HG03342 (cell line): Measurements from ENCODE around the gene LRRC49.

Experiments used
- ATAC-seq: cut with Tn5 transposase; IDR thresholded peaks from one replicate; pipeline ENCODE4 v1.9.1; 2021; ENCODE audit warnings: mild to moderate bottlenecking, moderate library complexity; ENCODE audit not compliant: unreplicated experiment

The LRRC49 gene

DNA sequence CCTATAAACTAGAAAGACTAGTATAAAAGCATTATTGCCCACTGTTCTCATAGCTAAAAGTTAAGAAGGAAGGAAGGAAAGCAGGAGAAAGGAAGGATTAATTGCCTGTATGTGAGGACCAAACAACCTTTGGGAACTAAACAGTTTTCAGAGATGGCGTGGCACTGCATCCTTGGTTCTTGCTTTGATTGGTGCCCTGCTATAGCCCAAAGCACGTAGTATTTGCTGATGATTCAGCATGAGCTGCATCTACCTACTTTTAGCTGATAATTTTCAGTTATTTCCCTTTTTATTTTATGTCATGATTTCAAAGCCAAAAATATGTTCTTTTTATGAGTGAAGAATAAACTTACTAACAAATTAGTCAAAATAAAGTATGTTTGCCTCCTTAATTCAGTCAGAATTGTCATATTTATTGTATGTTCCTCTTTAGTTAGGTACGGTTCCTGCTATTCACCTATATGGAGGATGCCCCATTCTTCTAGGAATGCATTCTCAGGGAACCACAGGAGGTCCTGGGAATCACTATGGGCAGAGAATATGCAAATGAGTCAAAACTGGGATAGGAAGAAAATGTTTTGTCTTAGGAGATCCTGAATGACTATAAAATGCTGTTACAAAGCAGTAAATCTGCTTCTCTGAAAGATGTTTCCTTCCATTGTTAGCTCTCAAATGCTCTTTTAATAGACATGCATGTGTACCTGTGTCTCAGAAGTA lies 157.2 kb downstream of the LRRC49 start:
- ATAC-seq: no peak

DNA sequence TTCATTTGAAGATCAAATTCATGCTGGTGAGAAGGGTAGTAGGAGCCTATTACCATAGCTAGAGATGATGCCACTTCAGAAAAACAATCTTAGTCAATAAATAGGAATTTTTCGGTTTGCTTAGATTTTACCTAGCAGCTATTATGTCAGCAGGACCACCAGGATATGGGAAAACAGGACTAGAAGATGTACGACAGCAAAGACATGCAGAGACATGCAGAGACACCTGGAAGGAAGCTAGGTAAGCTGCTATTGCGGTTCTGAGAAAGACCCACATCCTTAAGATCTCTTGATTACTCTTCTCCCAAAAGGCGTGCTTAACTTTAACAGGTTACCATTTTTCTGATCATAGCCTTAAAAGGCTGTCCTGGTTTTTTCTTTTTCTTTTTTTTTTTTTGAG lies 157.8 kb downstream of the LRRC49 start:
- ATAC-seq: no peak

DNA sequence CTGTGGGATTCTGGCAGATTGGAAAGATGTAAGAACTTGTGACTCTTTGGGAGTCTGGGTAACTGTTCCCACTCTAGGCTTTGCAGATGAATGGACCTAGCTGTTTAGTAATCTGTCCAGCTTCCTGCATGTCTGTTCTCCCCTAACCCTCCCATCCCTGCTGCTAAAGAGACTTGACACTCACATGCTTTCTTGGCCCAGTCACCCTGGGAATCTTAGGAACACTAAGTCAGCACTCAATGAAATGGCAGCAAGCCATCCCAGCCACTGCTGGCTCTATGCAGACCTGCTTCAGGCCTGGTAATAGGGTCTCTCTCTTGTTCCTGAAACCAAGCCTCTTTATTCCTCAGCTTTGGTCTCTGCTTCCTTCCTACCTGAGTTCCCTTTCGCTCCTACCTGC lies 158.9 kb downstream of the LRRC49 start:
- ATAC-seq: no peak

DNA sequence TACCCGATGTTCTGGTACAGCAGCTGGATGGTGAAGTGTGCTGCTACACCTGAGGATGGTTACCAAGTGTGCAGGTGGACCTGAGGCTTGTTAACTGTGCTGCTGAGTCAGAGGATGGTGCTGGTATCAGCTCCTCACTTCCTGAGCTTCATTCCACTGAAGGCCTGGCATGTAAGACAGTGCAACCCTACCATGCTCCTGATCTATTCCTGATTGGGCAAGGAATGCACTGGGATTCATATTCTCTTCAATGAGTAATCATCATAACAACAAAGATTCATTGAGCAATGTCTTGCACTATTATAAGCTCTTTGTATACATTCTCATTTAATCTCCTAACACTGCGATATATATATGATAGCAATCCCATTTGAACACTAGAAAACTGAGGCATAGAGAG lies 159.7 kb downstream of the LRRC49 start:
- no peak for ATAC-seq

DNA sequence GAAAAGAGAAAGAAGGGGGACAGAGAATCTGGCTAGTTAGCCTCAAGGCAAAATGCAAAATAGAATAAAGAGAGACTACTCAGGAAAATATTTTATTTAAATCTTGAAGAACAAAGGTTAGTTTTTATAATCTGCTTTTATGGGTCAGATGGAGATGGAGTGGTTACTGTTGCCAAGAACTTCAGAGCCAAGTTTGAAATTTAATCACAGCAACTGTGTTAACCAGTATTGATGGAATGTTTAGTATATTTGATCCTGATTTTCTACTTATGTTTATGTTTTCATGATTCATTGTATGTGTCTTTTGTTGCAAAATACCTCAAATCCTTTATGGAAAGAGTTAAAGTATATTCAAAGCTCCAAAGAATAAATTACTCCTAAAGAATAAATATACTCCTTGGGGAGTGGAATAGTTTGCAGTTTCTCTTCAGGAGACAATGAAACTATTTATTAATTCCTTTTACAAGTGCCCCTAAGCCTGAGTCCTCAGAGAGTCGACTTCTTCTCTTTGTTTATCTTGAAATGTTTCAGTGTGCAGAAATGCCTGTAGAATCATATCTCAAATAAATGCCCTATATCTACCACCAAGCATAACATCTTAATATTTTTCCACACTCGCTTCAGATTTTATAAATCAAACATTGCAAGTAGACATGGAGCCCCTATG lies 161.8 kb downstream of the LRRC49 start:
- no peak for ATAC-seq

DNA sequence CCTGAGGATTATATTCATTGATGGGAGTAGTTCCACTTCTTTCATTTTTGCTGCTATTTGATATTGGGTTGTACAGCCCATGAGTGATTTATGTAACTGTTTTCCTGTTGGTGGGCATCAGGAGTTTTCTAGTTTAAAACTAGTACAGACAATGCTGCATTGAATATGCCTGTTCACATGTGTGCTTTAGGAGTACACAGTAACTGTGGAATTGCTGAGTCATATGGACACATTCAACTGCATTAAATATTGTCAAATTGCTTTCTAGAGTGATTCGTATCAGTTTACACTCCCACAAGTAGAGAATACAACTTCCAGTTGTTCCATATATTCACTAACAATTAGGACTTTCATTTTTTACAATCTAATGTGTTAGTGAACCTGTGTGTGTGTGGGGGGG lies 162.8 kb downstream of the LRRC49 start:
- no peak for ATAC-seq

DNA sequence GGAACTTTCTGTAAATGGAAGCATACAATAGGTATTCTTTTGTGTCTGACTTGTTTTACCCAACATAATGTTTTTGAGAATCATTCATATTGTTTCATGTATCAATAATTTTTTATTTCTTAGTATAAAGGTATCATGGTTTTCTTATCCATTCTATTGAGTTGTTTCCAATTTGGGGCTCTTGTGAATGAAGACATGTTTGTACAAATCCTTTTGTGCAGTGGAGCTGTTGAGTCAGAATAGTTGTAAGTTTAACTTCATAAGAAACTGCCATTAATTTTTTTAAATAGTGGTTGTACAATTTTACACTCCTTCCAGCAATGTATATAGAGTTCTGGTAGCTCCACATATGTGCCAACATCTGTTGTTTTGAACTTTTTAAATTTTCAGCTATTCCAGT lies 163.5 kb downstream of the LRRC49 start:
- ATAC-seq: no peak

DNA sequence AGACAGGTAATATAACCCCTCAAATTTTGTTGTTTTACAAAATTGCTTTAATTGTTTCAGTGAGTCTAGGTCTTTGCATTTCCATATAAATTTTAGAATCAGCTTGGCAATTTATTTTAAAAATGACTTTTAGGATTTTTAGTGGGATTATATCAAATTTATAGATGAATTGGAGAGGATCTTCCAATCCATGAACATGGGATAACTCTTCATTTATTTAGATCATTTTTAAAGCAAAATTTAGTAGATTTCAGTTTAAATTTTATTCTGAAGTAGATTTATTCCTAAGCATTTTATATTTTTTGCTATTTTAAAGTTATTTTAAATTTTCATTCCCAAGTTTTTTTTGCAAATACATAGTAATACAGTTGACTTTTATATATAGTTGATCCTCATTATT lies 164.5 kb downstream of the LRRC49 start:
- no peak for ATAC-seq

DNA sequence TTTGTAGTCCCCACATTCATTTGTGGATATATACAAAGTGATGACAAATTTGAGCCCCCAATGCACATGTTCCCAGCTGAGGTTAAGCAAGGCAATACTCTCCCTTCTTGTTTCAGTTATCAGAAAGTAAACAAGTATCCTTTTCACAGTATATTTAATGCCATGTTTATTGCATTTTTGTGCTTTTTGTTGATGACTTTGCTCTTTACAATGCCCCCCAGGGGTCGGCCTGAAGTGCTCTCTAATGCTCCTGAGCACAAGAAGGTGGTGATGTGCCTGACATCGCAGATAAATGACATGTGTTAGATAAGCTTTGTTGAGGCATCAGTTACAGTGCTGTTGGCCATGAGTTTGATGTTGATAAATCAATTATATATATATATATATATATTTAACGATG lies 165.0 kb downstream of the LRRC49 start:
- ATAC-seq: no peak

DNA sequence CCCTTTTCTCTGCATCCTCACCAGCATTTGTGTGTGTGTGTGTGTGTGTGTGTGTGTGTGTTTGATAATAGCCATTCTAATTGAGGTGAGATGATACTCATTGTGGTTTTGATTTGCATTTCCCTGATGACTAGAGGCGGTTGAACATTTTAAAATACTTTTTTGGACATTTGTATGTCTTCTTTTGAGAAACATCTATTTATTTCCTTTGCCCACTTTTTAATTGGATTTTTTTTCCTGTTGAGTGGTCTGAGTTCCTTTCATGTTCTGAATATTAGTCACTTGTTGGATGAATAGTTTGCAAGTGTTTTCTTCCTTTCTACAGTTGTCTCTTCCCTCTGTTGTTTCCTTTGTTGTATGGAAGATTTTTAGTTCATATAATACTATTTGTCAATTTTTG lies 168.4 kb downstream of the LRRC49 start:
- no peak for ATAC-seq

DNA sequence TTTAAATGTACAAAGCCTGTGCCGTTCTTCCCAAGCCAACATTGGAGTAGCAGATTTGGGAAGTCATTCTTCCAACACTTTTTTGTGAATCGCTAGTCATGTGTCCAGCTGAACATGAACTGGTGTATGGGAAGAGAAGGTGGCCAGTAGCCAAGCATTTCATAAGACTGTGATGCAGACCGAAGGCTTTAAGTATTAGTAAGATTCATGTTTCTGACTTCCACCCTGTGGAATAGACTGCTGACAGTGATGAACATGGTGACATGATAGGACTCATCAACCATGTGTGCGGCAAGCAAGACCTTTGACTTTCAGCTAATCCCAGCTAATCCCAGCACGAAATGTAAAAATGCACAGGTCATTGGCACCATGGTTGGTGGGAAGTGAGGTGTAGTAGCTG lies 174.4 kb downstream of the LRRC49 start:
- ATAC-seq: no peak

DNA sequence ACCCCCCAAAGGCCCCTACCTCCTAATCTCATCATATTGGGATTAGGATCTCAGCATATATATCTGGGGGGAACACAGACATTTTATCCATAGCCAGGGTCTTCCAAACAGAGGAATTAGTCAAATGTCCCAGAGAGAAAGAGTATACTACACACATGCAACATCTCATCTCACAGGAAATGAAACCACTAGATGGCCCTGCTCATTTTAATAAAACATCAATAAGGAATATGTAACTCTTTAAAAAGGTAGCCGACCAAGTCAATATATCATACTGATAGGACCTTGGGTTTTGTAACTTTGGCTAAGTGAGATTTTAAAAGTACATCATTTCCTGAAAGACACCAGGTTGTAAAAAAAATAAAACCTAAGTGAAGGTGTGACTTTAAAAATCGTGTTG lies 177.1 kb downstream of the LRRC49 start:
- ATAC-seq: no peak

DNA sequence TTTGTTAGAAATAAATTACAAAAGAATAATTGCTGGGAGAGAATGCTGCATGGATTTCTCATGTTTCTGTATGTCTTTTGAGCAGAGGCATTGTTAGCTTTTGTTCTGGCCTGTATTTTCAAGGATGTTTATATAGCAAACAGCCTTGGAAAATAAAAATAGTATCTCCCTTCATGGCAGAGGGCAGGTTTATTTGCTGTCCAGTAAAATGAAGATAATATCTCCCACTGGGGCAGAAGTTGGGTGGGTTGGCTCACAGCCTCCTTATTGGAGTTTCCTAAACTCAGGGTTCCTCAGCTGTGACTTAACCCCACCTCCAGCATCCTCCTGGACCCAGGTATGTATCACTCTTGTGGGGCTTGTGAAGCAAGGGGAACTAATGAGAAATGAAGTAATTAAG lies 178.9 kb downstream of the LRRC49 start:
- no peak for ATAC-seq

DNA sequence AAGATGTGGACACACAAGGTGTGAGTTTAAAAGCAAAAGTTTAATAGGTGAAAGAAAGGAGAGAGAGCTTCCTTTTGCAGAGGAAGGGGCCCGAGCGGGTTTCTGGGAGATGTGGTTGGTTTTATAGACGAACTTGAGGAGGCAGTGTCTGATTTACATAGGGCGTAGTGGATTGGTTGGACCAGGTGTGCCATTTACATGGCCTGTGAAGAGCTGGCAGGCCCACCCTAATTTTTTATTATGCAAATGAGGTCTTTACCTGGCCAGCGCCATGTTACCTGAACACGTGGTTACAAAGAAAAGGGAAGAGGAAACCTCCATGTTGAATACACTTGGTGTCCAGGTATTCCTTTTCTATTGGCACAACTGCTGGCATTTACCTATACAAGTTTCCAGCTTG lies 179.8 kb downstream of the LRRC49 start:
- ATAC-seq: no peak

DNA sequence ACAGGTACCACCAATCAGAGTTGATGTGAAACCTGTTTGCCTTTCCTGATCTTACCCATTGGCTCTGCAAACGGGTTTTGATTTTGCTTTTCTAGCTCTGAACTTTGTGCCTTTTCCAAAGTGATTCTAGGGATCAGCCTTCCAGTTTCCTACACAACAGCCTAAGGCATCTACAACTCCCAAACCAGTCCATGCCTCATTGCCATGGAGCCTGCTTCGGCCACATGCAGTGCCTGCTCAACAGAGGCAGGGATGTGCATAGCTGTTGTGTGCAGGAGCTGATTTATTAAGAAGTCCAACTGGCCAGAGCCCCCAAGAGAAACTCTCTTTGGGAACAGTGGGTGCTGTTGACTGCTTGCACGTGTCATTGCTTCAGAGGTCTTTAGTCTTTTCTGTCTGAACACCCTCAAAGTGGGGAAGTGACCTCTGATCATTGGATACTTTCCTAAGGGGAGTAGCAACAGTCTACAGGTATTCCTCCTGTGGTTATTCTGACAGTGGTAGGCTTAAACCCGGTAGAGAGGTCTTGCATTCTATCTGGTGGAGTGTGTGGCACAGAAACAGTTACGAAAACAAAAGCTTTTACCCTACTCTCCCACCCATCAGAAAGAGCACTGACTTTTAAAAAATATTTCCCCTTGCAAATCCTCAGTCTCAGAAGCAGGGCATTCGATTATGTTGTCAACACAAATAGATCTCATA lies 186.0 kb downstream of the LRRC49 start:
- ATAC-seq: no peak

DNA sequence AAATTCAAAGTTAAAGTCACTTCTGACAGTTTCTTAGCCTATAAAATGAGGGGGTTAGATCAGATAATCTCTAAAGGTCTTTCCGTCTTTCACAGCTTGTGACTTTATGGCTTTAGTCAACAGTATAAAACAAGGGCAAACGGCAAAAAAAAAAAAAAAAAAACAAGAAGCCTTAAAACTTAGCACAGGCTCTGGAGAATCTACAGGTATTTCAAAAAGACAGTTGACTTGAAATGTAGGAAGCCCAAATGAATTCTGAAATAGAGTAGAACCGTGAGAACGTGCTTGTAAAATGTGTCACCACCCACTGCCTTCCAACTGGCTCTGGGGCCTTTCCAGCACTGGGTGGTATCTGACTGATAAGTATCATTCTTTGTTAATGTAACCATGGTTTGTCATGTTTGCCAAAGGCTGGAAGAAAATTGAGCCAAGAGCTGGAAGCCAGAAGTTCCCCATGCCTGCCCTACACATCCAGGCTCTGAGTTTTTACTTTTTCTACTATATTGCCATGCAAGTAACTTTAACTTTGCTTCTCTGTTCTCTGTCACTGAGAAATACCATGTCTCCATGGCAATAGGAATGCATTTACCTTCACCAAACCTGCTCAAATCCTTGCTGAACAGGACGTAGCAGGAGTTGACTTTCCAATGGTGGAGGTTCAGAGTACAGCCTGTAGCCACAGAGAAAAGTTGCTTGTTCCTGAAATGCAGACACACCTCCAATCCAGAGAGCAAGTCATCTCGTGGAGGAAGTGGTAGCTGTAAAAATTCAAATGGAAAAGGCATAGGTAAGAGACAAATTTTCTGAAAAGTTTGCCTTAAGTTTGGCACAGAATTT lies 186.8 kb downstream of the LRRC49 start:
- ATAC-seq: no peak

DNA sequence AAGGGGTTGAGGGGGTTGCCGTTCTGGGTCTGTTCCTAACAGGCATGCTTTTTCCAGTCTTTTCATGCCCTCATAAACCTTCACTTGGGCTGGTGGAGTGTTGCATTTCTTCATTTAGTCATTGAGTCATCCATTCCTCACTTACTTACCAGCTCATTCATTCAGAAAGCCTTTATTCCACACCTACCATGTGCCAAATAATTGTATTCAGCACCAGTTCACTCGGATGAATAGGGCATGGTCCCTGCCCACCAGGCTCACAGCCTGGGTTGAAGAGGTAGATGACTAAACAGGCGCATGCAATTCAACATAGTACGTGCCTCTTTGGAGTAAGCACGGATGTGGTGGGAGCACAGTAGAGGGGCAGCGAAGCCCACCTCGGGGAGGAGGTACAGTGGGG lies 187.5 kb downstream of the LRRC49 start:
- no peak for ATAC-seq

DNA sequence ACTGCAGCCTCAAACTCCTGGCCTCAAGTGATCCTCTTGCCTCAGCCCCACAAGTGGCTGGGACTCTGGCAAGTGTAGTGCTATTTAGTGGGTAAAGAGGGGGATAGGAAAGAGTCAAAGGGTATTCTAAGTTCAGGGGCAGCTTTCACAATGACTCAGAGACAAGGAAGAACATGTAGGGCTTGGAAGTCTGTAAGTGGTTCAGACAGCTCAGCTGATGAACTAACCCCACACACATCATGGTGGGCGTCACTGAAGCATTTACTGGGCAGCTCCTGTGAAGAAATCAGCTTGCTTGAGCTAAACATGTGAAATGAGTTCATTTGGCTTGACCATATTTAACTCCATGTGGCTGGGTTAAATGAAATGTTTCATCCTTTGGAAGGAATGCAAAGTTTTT lies 188.1 kb downstream of the LRRC49 start:
- ATAC-seq: no peak

DNA sequence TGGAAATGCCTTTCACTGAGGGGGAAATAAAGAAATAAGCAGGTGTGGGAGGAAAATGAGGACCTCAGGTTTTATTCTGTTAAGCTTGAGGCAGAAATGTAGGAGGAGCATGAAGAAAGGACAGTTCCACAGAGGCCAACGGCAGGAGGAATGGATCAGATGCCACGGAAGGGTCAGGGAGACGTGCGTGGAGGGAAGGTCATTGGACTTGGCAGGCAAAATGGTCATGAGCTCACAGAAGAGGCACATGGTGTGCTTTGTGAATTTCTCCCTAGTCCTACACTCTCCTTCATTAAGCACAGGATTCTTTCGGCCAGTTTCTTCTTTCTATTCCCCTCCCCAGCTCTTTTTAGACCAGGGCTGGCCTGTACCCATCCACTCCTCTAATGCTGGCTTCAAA lies 190.2 kb downstream of the LRRC49 start:
- ATAC-seq: no peak

DNA sequence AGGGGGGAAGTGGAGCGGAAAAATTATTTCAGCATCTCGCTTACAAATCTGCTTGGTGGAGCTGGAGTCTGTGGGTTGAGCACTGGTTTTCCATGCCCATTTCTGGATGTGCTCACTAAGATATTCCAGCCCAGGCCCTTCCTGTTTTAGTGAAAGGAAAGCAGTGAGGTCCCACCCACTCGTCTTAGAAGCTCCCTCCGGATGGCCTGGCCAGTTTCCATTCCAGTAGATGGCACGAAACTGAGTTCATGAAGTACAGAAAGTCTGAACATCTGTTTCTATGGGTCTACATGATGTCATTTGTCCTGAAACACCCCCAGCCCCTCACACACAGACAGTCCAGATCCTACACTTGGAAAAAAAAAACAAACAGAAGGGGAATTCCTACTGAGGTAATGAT lies 190.7 kb downstream of the LRRC49 start:
- no peak for ATAC-seq

DNA sequence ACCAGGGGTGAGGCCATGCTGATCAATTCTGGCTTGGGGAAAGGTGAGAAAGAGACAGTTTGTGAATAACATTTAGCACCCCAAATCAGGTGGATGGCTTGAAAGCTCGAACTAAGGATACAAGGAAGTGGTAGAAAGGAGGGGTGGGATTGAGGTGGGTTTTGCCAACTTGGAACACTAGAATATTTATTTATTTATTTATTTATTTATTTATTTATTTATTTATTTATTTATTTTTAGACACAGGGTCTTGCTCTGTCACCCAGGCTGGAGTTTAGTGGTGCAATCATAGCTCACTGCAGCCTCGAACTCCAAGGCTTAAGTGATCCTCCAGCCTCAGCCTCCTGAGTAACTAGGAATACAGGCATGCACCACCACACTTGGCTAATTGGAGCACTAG lies 191.6 kb downstream of the LRRC49 start:
- no peak for ATAC-seq
